HG03571 (cell line): ENCODE results near the gene CHRNA9.

Source experiments
- ATAC-seq: cut with Tn5 transposase; IDR thresholded peaks from one replicate; pipeline ENCODE4 v1.9.1; 2021; ENCODE audit not compliant: unreplicated experiment

Gene CHRNA9

GRCh38 chr4:40308528-40309122, 26.5 kb upstream of the CHRNA9 start:
- ATAC-seq, result no peak

- ATAC-seq, result no peak
Measured at GRCh38 chr4:40309250-40309774, 25.8 kb upstream of the CHRNA9 start.

- ATAC-seq, result no peak
Measured at GRCh38 chr4:40310225-40310624, 24.9 kb upstream of the CHRNA9 start.

GRCh38 chr4:40311811-40312346, 23.3 kb upstream of the CHRNA9 start:
- ATAC-seq, result no peak

- ATAC-seq, result no peak
Measured at GRCh38 chr4:40314951-40315350, 20.2 kb upstream of the CHRNA9 start.

- ATAC-seq, result no peak
Measured at GRCh38 chr4:40316333-40316781, 18.8 kb upstream of the CHRNA9 start.

GRCh38 chr4:40316782-40317635, 18.1 kb upstream of the CHRNA9 start:
- no peak for ATAC-seq

- ATAC-seq, result no peak
Measured at GRCh38 chr4:40317916-40318658, 17.0 kb upstream of the CHRNA9 start.

- ATAC-seq, result no peak
Measured at GRCh38 chr4:40321574-40322275, 13.4 kb upstream of the CHRNA9 start.

GRCh38 chr4:40322811-40323210, 12.3 kb upstream of the CHRNA9 start:
- ATAC-seq, result no peak

- ATAC-seq, result no peak
Measured at GRCh38 chr4:40323866-40324265, 11.3 kb upstream of the CHRNA9 start.

- peak; percentile 85 for ATAC-seq
Measured at GRCh38 chr4:40325406-40326019, 9.6 kb upstream of the CHRNA9 start.

GRCh38 chr4:40327340-40327739, 7.8 kb upstream of the CHRNA9 start:
- ATAC-seq, result no peak

GRCh38 chr4:40328383-40328782, 6.8 kb upstream of the CHRNA9 start:
- ATAC-seq, result no peak

- no peak for ATAC-seq
Measured at GRCh38 chr4:40329805-40330204, 5.3 kb upstream of the CHRNA9 start.

- ATAC-seq, result no peak
Measured at GRCh38 chr4:40330536-40330935, 4.6 kb upstream of the CHRNA9 start.

- ATAC-seq, result no peak
Measured at GRCh38 chr4:40331101-40331745, 3.9 kb upstream of the CHRNA9 start.

- ATAC-seq, result no peak
Measured at GRCh38 chr4:40331961-40332360, 3.2 kb upstream of the CHRNA9 start.

- no peak for ATAC-seq
Measured at GRCh38 chr4:40333921-40334352, 1.2 kb upstream of the CHRNA9 start.

- no peak for ATAC-seq
Measured at GRCh38 chr4:40335525-40335894, 377 bp downstream of the CHRNA9 start.
